ENCODE data around the gene ECM1.
A peak's percentile ranks its signal among the peaks of the same experiment; 100 is the strongest.

Gene ECM1

GRCh38 chr1:150546294-150546937 lies 38.5 kb downstream of the ECM1 start:
- no peaks in the 10 kb centered on the region for H3K9me3 ChIP-seq (ENCODE audit: severe bottlenecking)
- no peak overlapping the region for H3K27ac ChIP-seq
- H3K4me3 ChIP-seq (ENCODE audit: low read depth, low read length): no peak overlapping the region
- H3K27me3 ChIP-seq (ENCODE audit: insufficient read depth, low read depth, severe bottlenecking): no peaks in the 10 kb centered on the region
- TF ChIP-seq CTCF (IDR thresholded peaks at IDR 0.05; ENCODE audit: low read depth, low read length): no peak
- no peaks in the 10 kb centered on the region for H3K36me3 ChIP-seq
- DNase-seq: no peak

- no peak for DNase-seq
- Histone ChIP-seq H3K36me3 (no peaks in the 10 kb centered on the region), H3K27me3 (ENCODE audit: insufficient read depth, low read depth, severe bottlenecking) (no peaks in the 10 kb centered on the region), H3K9me3 (ENCODE audit: severe bottlenecking) (no peaks in the 10 kb centered on the region), H3K4me3 (ENCODE audit: low read depth, low read length) (peak overlapping the region; percentile 40), H3K27ac (no peak overlapping the region)
- TF ChIP-seq CTCF (IDR thresholded peaks at IDR 0.05; ENCODE audit: low read depth, low read length): no peak
These were observed 40.4 kb downstream of the ECM1 start for GRCh38 chr1:150548324-150548631.

GRCh38 chr1:150548632-150549495 lies 41.0 kb downstream of the ECM1 start, which contains the start of gene ADAMTSL4:
TSS of gene ADAMTSL4 (plus strand) at chr1:150549408. CDS start at chr1:150552289, 2,881 bp downstream.
- H3K27me3 ChIP-seq (ENCODE audit: insufficient read depth, low read depth, severe bottlenecking): no peaks in the 10 kb centered on the region
- peak; percentile 65 for DNase-seq
- no peaks in the 10 kb centered on the region for H3K36me3 ChIP-seq
- H3K4me3 ChIP-seq (ENCODE audit: low read depth, low read length): peak within 1 kb of the TSS; percentile 40
- no peaks in the 10 kb centered on the region for H3K9me3 ChIP-seq (ENCODE audit: severe bottlenecking)
- TF ChIP-seq CTCF (IDR thresholded peaks at IDR 0.05; ENCODE audit: low read depth, low read length): 0 out of 2 replicates have a peak, but pooled peaks have one; percentile 20
- H3K27ac ChIP-seq: 0 out of 2 replicates have a peak within 1 kb of the TSS, but pooled peaks have one; percentile 1

- no peaks in the 10 kb centered on the region for H3K9me3 ChIP-seq (ENCODE audit: severe bottlenecking)
- H3K36me3 ChIP-seq: no peaks in the 10 kb centered on the region
- no peak overlapping the region for H3K27ac ChIP-seq
- no peaks in the 10 kb centered on the region for H3K27me3 ChIP-seq (ENCODE audit: insufficient read depth, low read depth, severe bottlenecking)
- no peak for TF ChIP-seq CTCF (IDR thresholded peaks at IDR 0.05; ENCODE audit: low read depth, low read length)
- H3K4me3 ChIP-seq (ENCODE audit: low read depth, low read length): no peak overlapping the region
- DNase-seq: no peak
These were observed 41.8 kb downstream of the ECM1 start for GRCh38 chr1:150549496-150550221.

- no peaks in the 10 kb centered on the region for H3K27me3 ChIP-seq (ENCODE audit: insufficient read depth, low read depth, severe bottlenecking)
- no peak overlapping the region for H3K4me3 ChIP-seq (ENCODE audit: low read depth, low read length)
- H3K36me3 ChIP-seq: no peaks in the 10 kb centered on the region
- no peak overlapping the region for H3K27ac ChIP-seq
- H3K9me3 ChIP-seq (ENCODE audit: severe bottlenecking): no peaks in the 10 kb centered on the region
- DNase-seq: no peak
- TF ChIP-seq CTCF (IDR thresholded peaks at IDR 0.05; ENCODE audit: low read depth, low read length): no peak
These were observed 42.5 kb downstream of the ECM1 start for GRCh38 chr1:150550222-150551050.
